CD4-positive, alpha-beta T cell treated with Interleukin-17A for 1 hour (primary cell): ENCODE measurements around the gene FRMD1.

Experiments used
- DNase-seq: peaks from one replicate; pipeline ENCODE4 v3.0.0-alpha.2; 2020

Gene FRMD1

DNA sequence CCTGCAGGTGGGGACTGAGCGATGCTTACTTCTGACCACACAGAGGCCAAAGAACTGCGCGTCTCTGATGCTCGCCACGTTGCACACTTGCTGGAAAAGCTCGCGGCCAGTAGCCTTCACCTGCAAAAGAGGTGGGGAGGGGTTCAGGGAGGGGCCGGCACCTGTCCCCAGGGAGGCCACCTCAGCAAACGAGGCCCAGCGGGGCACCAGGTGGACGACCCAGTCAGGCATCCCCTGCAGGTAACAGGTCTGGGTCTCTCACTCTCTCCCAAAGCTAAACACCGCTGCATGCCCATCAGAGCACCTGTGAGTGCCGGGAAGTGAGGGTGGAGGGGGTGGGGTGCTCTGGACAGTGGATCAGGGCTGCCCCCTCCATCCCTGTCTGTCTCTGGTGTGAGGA, 3.8 kb downstream of the FRMD1 start:
- no peak for DNase-seq

DNA sequence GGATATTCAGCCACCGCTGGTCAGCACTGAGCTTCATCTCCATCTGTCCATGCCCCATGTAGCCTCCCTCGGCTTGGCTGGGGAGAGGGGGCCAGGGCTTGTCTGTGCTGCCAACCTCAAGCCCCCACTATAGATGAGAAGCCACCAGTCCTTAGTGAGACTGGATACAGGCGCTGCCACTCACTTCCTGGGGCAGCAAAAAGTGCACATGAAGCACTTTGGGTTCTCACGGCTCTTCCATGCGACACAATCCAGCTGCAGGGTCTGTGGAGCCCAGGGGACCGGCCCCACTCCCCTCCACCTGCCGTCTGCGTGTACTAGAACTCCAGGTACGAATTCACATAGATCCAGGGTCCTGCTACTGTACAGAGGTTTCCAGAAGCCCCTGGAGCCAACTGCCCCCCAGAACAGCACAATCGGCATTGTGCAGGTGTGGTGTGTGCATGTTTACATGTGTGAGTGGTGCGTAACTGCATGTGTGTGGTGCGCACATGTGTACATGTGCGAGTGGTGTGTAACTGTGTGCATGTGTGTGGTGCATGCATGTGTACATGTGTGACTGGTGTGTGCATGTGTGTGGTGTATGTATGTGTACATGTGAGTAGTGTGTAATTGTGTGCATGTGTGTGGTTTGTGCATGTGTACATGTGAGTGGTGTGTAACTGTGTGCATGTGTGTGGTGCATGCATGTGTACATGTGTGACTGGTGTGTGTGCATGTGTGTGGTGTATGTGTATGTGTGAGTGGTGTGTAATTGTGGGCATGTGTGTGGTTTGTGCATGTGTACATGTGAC, 4.9 kb downstream of the FRMD1 start:
- no peak for DNase-seq

DNA sequence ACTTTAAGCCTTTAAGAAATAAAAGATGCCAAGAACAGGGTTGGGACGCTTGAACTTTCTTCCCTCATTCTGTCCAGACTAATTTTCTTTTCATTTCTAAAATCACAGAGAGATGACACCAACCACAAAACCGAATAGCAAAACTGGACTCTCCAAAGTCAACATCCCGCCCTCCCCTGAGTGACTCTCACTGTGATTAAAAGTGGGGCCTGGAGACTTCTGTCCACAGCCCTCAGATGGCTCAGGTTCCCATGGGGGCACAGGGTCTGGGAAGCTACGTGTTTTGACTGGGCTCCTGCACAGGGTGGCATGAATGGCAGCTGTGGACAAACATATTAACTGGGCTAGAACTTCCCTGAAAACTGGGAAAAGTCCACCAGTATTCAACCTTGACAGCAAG, 6.3 kb downstream of the FRMD1 start:
- no peak for DNase-seq

DNA sequence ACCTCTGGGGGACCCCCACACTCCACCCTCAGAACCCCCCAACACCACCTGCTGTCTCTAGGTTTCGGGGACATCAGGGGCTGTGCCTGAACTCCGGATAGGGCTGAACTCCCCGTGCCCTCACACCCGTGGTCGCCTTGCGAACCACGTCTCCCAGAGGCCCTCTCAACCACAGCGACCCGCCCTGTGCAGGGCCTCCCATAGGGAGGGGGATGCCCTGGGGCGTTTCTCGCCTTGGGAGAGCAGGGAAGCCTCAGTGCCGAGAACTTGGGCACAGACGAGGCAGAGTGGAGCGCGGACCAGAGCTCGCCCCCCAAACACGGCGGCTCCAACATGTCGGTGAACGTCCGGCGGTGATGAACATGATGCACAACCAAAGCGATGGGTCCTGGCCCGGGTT, 6.8 kb downstream of the FRMD1 start:
- DNase-seq, result no peak

DNA sequence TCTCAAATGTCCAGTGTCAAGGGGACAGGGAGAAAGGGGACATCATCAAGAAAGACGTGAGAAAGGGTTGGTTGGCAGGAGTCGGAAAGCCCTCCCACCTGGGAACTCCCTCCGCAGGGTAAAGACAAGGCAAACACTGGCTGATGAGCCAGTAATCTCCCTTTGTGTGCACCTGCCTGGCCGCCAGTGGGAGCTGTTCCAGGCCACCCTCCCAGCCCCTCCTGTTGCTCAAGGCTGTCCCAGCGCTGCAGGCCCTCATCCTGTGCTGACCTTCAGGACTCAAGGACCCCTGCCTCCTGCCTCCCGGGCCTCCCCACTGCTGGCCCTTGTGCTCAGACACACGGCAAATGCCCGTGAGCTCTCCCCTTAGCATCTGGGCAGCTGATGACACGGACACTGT, 7.4 kb downstream of the FRMD1 start:
- DNase-seq, result no peak

DNA sequence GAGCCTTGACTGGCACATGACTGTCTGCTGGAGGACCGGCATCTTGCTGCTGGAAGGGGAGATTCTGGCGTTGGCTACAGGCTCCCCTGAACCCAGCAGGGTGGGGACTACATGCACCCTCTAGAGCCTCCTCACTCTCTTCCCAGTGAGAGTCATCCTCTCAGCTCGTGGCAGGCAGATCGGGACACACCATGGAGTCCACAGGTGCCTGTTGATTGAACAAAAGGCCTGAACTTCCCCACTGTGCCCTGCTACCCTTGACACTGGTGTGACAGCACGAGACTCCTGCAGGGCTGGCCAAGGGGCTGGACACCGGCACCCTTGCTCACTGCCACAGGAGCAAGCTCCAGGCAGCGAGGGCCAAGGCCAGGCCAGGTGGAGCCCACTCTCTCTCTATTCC, 8.2 kb downstream of the FRMD1 start:
- no peak for DNase-seq

DNA sequence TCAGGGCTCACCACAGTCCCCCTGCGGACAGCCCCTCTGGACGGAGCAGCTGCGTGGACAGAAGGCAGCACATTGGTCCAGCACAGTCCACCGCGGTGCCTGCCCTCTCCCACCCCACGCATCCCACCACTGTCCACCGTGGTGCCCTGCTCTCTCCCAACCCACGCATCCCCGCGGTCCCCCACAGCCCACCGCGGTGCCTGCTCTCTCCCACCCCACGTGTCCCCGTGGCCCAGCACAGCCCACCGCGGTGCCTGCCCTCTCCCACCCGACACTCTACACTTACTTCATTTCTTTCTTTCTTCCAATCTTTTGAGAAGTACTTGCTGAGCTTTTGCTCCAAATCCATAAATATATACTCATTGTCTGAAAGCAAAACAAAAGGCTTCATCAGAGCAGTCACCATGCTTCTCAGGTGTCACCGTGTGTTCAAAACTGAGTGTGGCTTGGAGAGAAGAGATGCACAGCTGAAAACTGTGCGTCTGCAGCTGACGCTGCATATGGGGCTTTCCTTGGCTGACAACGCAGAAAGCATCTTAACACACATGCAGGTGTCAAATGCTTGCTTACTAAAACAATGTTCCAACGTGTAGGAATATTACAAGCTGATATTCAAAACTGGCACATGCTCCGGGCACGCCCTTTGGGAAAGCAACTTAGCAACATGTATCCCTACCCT, 11.8 kb downstream of the FRMD1 start:
- DNase-seq, result no peak

DNA sequence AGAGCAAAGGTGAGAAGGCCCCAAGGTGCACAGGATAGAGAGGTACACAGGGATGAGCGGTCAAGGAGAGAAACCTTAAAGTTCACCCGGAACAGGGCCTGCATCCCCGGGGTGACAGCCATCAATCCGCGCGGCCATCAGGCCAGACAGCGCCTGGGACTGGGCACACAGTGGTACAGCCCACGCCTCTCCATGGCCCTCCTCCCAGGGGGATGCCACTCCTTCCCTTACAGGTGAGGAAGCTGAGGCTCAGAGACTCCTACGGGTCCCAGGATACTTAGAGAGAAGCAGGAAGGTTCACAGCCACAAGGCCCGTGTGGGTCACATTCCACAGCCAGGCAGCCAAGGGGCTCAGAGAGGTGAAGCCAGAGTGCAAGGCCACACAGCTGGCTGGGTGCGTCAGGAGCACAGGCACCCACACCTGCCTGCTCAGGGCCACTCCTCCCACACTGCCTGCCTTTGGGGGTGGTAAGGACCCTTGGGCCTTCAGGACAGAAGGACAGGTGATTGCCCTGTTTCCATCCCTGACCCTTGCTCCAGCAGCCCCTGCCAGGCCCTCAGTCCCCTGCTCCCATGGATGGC, 14.7 kb downstream of the FRMD1 start:
- DNase-seq, result no peak

DNA sequence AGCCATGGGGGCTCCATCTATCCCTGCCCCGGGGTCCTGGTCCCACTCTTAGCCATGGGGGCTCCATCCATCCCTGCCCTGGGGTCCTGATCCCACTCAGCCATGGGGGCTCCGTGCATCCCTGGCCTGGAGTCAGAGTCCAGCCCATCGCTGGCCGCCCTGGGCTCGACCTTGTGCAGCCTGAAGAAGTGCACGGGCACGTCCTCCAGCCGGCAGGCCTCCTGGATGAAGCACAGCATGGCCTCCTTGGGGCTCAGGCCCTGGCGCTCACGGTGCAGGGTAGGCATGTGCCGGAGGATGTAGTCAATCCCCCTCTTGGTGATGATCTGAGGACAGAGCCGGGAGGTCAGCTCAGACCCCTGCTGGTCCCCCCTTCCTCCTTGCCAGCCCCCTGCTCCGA, 15.6 kb downstream of the FRMD1 start:
- no peak for DNase-seq

DNA sequence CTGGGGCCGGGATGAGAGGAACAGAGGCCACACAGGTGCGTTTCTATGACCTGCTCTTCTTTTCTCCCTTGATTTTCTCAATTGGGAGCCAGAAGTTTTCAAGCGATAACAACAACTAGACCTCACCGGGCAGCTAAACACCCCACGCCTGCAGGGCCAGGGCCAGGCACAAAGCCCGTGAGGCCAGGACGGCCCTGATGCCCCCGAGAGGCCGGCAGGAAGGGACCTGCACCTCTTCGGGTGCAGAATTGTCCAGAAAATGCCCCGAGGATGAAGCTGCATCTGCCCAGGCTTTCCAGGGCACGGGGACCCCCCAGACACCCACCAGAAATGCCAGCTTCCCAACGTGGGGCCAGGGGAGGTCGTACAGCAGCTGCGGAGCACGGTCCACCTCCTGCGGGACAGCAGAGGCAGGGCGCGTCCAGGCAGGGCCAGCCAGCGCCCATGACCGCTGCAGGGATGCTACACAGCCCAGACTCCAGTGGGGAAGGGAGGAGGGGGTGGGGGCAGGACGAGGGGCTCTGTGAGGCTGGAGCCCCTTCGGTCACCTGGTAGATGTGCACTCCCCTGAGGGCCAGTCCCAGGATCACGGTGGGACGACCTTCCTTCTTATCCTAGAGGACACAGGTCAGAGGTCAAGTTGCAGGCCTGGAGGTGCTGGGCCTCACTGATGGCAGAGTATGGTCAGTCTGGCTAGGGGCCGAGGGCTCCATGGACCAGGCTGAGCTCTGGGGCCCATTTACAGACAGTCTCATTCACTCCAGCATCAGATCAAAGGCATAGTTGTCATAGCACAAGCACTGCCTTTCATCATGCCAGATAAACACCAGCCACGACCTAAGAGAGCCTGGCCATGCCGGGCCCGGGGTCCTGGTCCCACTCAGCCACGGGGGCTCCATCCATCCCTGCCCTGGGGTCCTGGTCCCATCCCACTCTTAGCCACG, 16.4 kb downstream of the FRMD1 start:
- DNase-seq, result no peak

DNA sequence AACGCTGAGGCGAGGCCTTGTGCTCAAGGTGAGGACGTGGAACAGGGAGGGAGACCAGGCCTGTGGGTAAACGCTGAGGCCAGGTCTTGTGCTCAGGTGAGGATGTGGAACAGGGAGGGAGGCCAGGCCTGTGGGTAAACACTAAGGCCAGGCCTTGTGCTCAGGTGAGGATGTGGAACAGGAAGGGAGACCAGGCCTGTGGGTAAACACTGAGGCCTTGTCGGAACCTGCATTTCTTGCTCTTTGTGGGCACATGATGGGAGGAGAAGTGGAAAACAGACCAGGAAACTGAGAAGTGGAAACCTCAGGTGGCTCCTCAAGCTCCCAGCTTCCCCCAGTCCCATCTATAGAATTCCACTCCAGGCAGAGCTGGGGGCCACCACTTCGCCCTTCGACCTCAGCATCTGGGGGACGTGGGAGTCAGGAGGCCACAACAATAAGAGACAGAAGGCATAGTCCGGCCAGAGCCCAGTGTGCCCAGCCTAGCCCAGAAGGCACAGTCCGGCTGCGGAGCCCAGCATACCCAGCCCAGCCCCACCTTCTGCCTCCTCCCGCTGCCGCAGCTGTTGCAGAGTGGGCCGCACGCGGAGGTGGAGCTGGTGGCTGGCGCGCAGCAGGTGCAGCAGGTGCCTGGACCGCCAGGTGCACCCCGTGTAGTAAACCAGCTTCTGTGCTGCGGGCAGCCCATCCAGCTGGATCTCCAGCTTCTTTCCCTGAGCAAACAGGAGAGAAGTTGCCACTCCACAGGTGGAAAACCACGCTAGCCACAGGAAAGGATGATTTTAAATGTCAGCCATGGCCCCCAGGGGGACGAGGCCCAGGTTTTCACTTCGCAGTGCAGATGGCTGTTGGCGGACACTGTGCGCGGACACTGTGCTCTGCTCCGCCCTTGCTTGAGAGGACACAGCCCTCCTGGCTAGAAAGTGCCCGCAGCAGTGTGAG, 17.5 kb downstream of the FRMD1 start:
- DNase-seq, result no peak

DNA sequence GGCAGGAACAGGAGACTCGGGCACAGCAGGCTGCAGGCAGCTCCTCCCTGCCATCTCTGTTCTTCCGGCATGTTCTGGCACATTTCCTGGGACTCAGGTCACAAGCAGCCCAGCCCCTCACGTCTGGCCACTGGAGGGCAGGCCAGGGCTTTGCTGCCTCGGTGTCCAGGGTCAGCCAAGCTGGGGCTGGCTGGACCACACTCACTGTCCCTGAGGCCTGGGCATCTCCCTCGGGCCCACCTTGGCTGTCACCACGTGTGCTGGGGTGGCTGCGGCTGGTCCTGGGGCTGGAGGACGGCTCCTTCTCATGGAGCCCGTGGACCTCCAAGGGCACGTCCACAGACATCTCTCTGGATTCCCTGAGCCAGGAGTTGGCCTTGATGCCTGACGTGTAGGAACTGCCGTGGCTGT, 18.5 kb downstream of the FRMD1 start:
- DNase-seq, result no peak

DNA sequence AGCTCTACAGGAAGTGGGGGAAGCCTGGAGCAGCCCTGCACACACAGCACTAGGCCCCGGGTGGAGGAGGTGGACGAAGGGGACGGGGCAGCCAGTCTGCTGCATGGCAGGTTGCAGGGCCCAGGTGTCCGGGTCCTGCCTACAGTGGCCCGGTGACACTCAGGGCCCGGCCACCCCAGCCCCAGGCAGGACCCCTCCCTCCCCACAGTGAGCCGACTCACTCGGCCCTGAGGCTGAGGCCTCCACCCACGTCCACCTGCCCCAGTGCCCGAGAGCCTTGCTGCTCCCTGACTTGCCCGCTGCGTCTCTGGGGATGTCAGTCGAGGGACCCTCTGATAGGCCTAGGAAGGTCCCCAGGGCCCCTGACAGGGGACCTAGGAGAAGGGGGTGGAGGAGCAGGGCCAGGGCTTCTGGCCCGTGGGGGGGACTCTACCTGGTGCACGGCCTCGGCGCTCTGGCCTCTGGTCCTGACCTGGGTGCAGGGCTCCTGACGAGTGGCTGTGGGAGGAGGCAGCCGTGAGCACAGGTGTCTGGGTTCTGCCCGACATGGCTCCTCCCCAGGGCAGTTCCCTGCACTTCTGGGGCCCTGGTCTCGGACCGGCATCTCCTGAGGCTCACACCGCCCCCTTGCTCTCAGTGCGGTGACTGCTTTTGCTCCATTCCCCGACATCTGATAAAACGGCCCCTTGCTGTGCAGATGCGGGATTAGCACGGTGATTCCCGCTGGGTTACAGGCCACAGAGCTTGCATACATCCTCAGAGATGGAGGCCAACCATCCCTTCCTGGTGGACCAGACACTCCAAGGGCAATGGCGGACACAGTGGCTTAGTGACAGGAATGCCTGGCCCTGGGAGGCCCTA, 20.1 kb downstream of the FRMD1 start:
- DNase-seq, result no peak

DNA sequence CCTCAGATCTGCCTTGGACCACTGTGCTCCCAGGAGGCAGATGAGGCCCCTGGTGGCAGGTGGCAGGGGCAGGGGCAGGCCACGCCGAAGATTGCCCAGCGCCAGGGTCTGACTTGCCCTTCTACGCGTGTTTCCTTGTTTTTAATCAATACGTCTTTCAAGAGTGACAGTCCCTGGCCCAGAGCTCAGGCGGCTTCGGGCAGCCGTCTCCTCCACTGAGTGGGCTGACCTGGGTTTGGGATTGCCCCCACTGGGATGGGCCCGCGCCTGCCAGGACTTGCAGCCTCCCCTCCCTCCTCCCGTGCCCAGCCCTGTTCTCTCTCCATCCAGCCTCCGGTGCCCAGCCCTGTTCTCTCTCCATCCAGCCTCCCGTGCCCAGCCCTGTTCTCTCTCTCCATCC, 21.2 kb downstream of the FRMD1 start:
- DNase-seq, result no peak

DNA sequence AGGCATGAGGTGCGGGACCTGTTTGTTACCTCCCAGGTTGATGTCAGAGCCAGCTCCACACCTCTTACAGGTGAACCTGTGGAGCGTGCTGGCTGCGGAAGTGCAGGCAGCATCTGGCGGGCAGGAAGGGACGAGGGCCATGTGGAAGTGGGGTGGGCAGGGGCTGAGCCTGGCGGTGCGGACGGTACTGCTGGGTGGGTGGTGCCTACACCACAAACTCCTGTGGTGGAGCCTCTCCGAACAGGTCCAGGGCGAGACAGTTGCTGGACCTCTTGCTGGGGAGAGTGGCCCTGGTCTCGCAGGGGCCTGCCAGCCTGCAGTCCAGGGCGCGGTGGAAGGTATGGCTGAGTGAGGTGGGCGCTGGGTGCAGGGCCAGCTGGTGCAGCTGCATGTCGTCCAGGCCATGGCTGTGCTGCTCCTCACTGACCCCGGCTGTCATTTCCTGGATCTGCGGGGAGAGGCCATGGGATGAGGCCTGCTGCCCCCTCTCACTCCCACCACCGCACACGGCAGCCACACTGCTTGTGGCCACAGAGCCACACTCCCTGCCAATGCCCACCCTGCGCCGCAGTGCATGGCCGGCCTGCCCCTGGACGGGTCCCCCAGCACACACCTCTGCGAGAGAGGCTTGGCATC, 22.0 kb downstream of the FRMD1 start:
- no peak for DNase-seq

DNA sequence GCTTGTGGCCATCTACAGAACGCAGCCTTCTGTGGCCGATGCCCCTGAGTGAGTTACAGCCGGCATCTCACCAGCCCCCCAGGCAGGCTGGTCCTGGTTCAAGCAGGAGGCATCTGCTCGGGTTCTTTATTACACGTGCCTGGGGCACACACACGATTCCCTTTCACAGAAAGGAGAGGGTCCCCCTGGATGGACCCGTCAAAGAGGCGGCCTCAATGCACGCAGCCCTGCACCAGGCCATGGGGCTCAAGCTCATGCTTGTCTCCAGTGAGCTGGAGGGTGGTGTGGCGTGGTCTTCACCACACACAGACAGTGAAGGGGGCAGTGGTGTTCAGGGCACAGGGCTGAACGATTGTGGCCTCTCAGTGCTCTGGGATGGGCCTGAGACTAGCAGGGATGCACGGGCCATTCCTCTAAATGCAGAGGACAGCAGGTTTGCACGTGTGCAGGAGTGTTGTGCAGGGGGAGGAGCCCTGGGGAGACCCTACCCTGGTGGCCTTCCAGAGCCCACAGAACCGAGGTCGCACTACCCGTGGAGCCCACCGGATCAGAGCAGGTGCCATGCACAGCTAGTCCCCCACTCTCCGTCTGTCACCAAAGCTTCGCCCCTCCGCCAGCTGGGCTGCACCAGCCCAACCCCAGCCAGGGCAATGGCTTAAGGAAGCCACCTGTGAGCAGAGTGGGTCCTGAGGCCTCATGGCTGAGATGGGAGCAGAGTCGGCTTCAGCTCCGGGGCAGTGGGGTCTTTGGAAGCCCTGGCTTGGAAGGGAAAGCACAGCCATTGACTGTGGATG, 23.1 kb downstream of the FRMD1 start:
- no peak for DNase-seq

DNA sequence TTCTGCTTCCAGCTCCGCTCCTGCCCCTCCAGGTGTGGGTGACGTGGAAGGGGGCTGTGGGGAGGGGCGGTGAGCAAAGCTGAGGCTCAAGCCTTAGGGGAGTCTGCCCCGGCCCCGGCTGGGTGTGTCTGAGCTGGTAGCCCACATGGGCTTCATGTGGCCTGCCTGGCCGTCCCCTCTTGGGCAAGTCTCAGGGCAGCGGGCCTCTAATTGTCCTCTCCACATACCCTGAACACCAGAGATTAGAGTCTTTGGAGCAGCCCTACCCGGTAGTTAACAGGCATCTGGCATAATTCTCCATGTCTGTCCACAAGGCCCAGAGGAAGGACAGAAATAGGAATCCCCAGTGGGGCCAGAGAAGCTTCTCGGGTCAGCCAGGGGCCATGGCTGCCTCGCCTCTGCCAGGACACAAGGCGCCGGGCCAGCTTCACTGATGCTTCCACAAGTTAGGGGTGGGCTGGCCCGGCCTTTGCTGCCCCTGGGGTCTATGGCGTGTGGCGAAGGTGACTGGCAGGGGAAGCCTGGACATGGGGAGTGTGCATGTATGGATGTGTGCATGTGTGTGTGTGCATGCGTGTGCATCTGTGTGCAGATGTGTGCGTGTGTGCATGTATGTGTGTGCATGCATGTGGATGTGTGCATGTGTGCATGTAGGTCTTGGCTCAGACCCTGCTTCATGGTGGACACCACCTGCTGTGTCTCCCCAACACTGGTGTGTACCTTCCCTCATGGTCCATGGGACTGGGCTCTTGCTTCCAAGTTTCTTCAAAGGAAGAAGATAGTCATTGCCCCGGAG, 24.0 kb downstream of the FRMD1 start:
- DNase-seq, result no peak

DNA sequence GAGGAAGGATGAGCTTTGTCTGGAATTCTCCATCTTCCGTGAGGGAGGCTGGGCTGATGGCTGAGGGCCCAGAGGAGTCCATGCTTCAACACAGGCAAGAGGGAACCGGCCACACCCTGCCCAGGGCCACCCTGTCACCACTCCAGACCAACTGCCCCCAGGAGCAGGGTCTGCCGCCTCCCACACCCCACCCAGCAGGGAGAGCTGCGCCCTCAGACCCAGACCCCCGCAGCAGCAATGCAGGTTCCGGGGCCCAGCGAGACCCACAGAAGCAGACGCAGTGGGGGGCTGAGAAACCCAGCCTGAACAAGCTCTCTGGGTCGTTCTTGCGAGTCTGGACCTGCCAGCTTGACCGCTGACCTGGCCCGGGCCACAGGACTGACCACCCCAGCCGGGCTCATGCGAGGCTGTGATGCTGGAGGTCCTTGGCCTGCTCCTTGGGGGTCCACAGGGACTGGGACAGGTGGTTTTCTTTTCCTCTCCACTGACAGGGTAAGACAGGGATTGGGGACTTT, 25.0 kb downstream of the FRMD1 start:
- DNase-seq, result no peak
